Transverse colon (tissue), 4 donors: ENCODE measurements around the gene CDH6. TPM values are rescaled to one million over a fixed set of nuclear protein-coding genes. Genes with fewer than 3 reads are reported as not detected.

Experiments
- DNase-seq: peaks from one replicate; pipeline ENCODE4 v3.0.0-alpha.2; 2019
- H3K27ac ChIP-seq, 4 donors: fragments of 200-600 bp; sonication (generic); 2 replicates each; pipeline ENCODE4 v1.5.1; 2016 to 2018; ENCODE audit warnings: inconsistent platforms in 4 of 4
- H3K27me3 ChIP-seq: fragments of 200-600 bp; sonication (generic); 2 replicates; pipeline ENCODE4 v1.5.1; 2017; ENCODE audit warnings: inconsistent platforms
- H3K36me3 ChIP-seq, 4 donors: fragments of 200-600 bp; sonication (generic); 2 replicates each; pipeline ENCODE4 v1.5.1; 2017 to 2019; ENCODE audit warnings: inconsistent platforms in 4 of 4
- H3K4me1 ChIP-seq, 4 donors: fragments of 200-600 bp; sonication (generic); 2 replicates each; pipeline ENCODE4 v1.5.1; 2017 to 2020; ENCODE audit warnings: inconsistent platforms in 4 of 4
- H3K4me3 ChIP-seq, 4 donors: fragments of 200-600 bp; sonication (generic); 1 replicate in 1 of 4; 2 replicates in 3 of 4; pipeline versions ENCODE4 v1.5.1 to v1.6.1; 2017 to 2019; ENCODE audit warnings: inconsistent platforms in 4 of 4
- H3K9me3 ChIP-seq, 2 donors: fragments of 200-600 bp; sonication (generic); 2 replicates each; pipeline ENCODE4 v1.5.1; 2017 to 2019; ENCODE audit warnings: inconsistent platforms in 2 of 2
- EP300 ChIP-seq: sonication (generic); formaldehyde crosslinking; IDR thresholded peaks from one replicate; pipeline ENCODE4 v1.6.1; 2017; ENCODE audit warnings: antibody characterized with exemption, low read depth
- POLR2A ChIP-seq: fragments of 450-650 bp; IDR thresholded peaks from one replicate; pipeline ENCODE4 v1.6.1; 2016; ENCODE audit warnings: antibody characterized with exemption, mild to moderate bottlenecking, moderate library complexity
- POLR2AphosphoS5 ChIP-seq, 3 donors: sonication (generic); formaldehyde crosslinking; IDR thresholded peaks; one replicate each; pipeline ENCODE4 v1.6.1; 2016; ENCODE audit warnings: antibody characterized with exemption in 3 of 3
- WGBS, 2 donors: methylation state at CpG; one replicate each; pipeline ENCODE4 v1.1.5; 2018; ENCODE audit warnings: low coverage in 1 of 2; 5-methylcytosine and 5-hydroxymethylcytosine counted together
- in situ Hi-C, 4 donors: fragments of 200-750 bp; cut with MboI; loops; one replicate each; pipeline versions ENCODE4 v1.15.0 to v1.15.1; 2017; ENCODE audit warnings: low sequenced_read_pairs in 3 of 4, low pct_ligation_motif_present in 1 of 4, low pct_unique_long_range_greater_than_20kb in 1 of 4
- intact Hi-C: fragments of 100-400 bp; cut with DNase I; formaldehyde crosslinking; loops from one replicate; pipeline ENCODE4 v1.15.1; 2023; ENCODE audit warnings: low total_unique reads
- total RNA-seq, 4 donors: library from RNA; depleted of rRNA; stranded (reverse); fragments of >200 nt; gene quantifications; one replicate each; pipeline ENCODE4 v1.1.0, GENCODE V29; 2016
- TF ChIP-seq, protein P1 (sequence below), 5 experiments: fragments of 200-600 bp in 3 of 5; fragments of 450-650 bp in 2 of 5; sonication (generic) in 3 of 5; IDR thresholded peaks; 1 replicate in 2 of 5; 2 replicates in 3 of 5; pipeline ENCODE4 v1.5.1; 2016 to 2017; ENCODE audit warnings: antibody characterized with exemption in 5 of 5, inconsistent platforms in 3 of 5, mild to moderate bottlenecking in 2 of 5, moderate library complexity in 1 of 5

The CDH6 gene
- total RNA-seq, 4 donors from 2014 or later, result 0.60 to 1.2 (median 0.93) TPM

DNA sequence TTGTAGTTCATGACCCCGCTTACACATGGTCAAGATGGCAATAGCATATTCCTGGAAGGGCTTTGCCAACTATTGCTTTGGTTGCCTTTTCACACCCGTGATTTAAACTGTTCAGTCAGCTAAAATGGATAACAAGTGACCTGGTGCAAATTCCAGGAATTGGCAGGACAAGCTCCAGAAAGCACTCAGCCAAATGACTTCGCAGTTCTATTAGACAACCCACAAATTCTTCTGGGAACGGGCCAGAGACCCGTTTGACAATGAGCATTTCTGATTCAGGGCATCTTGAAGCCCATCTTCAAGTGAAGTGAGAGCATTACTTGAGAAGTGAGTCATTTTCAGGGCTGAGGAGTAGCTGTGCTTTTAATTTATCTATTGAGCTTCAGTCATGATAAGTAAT, 173.5 kb downstream of the CDH6 start:
- H3K27me3 ChIP-seq, result no peaks in the 10 kb centered on the region
- WGBS, 2 donors, result 66 to 90% methylated on average over 3 to 5 of the region's 5 CpGs
- no peak for TF ChIP-seq EP300
- TF ChIP-seq, protein P1, sequence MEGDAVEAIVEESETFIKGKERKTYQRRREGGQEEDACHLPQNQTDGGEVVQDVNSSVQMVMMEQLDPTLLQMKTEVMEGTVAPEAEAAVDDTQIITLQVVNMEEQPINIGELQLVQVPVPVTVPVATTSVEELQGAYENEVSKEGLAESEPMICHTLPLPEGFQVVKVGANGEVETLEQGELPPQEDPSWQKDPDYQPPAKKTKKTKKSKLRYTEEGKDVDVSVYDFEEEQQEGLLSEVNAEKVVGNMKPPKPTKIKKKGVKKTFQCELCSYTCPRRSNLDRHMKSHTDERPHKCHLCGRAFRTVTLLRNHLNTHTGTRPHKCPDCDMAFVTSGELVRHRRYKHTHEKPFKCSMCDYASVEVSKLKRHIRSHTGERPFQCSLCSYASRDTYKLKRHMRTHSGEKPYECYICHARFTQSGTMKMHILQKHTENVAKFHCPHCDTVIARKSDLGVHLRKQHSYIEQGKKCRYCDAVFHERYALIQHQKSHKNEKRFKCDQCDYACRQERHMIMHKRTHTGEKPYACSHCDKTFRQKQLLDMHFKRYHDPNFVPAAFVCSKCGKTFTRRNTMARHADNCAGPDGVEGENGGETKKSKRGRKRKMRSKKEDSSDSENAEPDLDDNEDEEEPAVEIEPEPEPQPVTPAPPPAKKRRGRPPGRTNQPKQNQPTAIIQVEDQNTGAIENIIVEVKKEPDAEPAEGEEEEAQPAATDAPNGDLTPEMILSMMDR (IDR thresholded peaks at IDR 0.05), result no peak
- H3K36me3 ChIP-seq, result no peaks in the 10 kb centered on the region
- no peaks in the 10 kb centered on the region for H3K4me1 ChIP-seq
- no peak for DNase-seq
- intact Hi-C loops (no loop called here), in situ Hi-C loops (no loop called here)
- no peak overlapping the region for H3K27ac ChIP-seq
- no peaks in the 10 kb centered on the region for H3K9me3 ChIP-seq
- H3K4me3 ChIP-seq, result no peak overlapping the region

DNA sequence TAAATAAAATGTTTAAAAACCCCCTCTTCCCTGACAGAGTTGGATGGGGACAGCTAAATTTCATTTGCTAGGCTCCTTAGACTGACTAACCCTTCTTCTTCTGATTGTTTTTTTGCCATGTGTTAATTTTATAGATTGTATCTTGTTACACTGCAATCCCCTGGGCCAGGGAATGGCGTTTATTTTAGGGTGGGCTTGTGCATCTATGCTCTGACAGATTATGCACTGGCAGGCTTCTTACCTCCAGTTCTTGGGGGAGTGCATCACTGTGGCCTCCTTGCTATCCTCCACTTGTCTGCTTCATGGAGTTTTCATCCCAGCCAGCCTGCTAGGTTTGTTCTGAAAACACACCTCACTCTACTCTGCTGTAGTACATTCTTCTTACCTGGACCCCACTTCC, 178.6 kb downstream of the CDH6 start:
- in situ Hi-C loops, result no loop called here

DNA sequence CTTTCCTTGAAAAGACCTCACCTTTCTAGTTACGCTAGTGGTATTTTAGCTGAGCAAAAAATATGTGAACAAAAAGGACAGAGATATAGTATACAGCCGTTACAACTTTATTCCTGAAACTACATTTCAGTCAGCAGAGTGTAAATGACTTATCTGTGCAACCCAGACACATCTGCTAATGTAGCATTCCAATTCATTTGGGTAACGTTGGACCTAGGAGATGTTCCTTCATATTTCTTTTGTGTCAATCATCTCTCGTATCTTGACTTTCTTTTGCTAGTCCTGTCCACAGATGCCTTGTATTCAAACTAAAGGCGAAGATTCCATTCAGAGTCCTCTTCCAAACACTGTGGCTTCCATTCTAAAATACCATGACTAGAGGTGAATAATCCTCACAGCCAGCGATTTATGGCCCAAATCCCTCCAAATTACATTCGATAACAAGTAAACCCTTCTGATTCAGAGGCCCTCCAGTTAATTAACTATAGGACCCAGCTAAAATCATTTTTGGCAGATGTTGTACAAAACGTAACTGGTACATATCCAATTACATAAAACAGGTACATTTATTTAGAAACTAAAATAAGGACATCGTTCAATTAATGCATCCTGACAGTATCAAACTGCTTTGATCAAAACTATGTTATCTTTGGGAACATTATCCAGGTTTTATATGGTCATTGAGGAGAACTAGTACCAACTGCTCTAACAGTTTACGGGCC, 182.7 kb downstream of the CDH6 start:
- 86 to 92% methylated on average over 9 to 10 of the region's 10 CpGs for WGBS, 2 donors
- no peak for TF ChIP-seq POLR2AphosphoS5 (IDR thresholded peaks at IDR 0.05)
- TF ChIP-seq, protein P1 (IDR thresholded peaks at IDR 0.05), result no peak
- no peak for TF ChIP-seq EP300
- no peak for TF ChIP-seq POLR2A

More for the DNA sequence above, 178.6 kb downstream of the CDH6 start:
- Histone ChIP-seq H3K27ac (no peak overlapping the region), H3K4me1 (peaks cover 0 to 7% (median 3%) of the 10 kb centered on the region in 4 donors), H3K4me3 (no peak overlapping the region), H3K9me3 (no peaks in the 10 kb centered on the region), H3K36me3 (no peaks in the 10 kb centered on the region), H3K27me3 (no peaks in the 10 kb centered on the region)
- WGBS, 2 donors, result 50 to 58% methylated on average over 1 of the region's 1 CpG
- intact Hi-C loops, result no loop called here
- TF ChIP-seq POLR2AphosphoS5 (IDR thresholded peaks at IDR 0.05) (no peak), POLR2A (no peak), EP300 (no peak)
- TF ChIP-seq, protein P1 (IDR thresholded peaks at IDR 0.05), result no peak
- DNase-seq, result no peak

DNA sequence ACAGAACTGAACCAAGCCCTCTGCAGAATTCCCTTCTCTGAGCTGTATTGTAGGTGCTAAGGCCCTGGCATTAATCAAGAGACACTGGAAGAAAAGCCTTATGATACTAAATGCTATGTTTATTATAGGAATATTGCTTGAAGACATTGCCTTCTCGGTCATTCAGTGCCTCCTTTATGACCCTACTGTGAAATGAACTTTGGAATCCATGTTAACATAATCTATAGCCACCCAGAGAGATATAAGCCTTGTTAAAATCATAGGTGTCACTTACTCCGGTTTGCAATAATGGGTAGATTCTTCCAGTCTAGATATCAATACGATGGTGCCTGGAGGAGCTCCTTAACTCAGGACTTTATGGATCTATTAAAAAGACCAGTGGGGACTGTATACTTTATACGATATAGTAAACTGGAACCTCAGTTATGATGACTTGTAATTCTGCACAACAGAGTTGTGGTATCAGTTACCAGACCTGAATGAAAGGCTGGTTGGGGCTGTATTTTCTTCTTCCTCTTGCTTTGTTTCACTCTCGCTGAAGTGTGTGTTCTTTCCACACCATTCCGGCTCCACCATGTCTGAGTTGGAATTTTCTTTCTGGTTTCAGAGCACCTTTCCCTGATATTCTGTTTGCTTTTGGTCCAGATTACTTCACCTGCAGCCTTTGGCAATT, 183.9 kb downstream of the CDH6 start:
- in situ Hi-C loops (no loop called here), intact Hi-C loops (no loop called here)
- no peak for DNase-seq
- peak overlapping the region in 1 of 4 donors; percentile 12 for H3K4me3 ChIP-seq
- H3K27me3 ChIP-seq, result no peaks in the 10 kb centered on the region
- H3K4me1 ChIP-seq, result peaks cover 0 to 15% (median 7%) of the 10 kb centered on the region in 4 donors
- H3K36me3 ChIP-seq, result no peaks in the 10 kb centered on the region
- TF ChIP-seq POLR2A (no peak), POLR2AphosphoS5 (IDR thresholded peaks at IDR 0.05) (no peak), EP300 (no peak)
- TF ChIP-seq, protein P1 (IDR thresholded peaks at IDR 0.05), result no peak
- peak overlapping the region; percentile 44 to 66 (median 55) for H3K27ac ChIP-seq
- H3K9me3 ChIP-seq, result no peaks in the 10 kb centered on the region
- WGBS, 2 donors, result 49 to 56% methylated on average over 3 to 6 of the region's 6 CpGs

More for the DNA sequence above, 182.7 kb downstream of the CDH6 start:
- DNase-seq, result no peak
- Histone ChIP-seq H3K36me3 (no peaks in the 10 kb centered on the region), H3K27me3 (no peaks in the 10 kb centered on the region), H3K27ac (no peak overlapping the region), H3K9me3 (no peaks in the 10 kb centered on the region), H3K4me1 (peaks cover 0 to 15% (median 7%) of the 10 kb centered on the region in 4 donors), H3K4me3 (no peak overlapping the region)
- intact Hi-C loops, result no loop called here
- in situ Hi-C loops, result no loop called here
